ENCODE data around the gene LIG4.
"Not testable (repeated sequence)": the region's sequence is repeated elsewhere in the genome, so short reads cannot be mapped to it uniquely, and the experiment has no call there.

Gene LIG4

GRCh38 chr13:108218044-108218974 lies 3.0 kb upstream of the LIG4 start, which contains the start of gene ABHD13:
Gene ABHD13 (plus strand): TSS chr13:108218392. CDS start chr13:108229219, 10,827 bp downstream.
- Histone ChIP-seq H3K27me3 (ENCODE audit: control insufficient read depth, insufficient read depth, low read length, poor library complexity, severe bottlenecking) (no peaks in the 10 kb centered on the region), H3K4me3 (ENCODE audit: insufficient read depth, low read depth, low read length) (peak within 1 kb of the TSS; percentile 64), H3K4me1 (ENCODE audit: control insufficient read depth, insufficient read depth, low read length) (peaks cover 6% of the 10 kb centered on the region), H3K36me3 (ENCODE audit: control insufficient read depth, insufficient read depth, low read length) (no peaks in the 10 kb centered on the region), H3K27ac (ENCODE audit: insufficient read depth, low read depth, low read length, poor library complexity, severe bottlenecking) (no peak within 1 kb of the TSS), H3K9me3 (ENCODE audit: control insufficient read depth, low read length) (no peaks in the 10 kb centered on the region)
- WGBS, 2 experiments, result 1% methylated on average over 93 of the region's 93 CpGs

- not testable (repeated sequence) for H3K27ac ChIP-seq (ENCODE audit: insufficient read depth, low read depth, low read length, poor library complexity, severe bottlenecking)
Observed at GRCh38 chr13:108217307-108218043, 2.1 kb upstream of the LIG4 start.

GRCh38 chr13:108214441-108215271 lies 680 bp downstream of the LIG4 start:
- H3K27ac ChIP-seq (ENCODE audit: insufficient read depth, low read depth, low read length, poor library complexity, severe bottlenecking), result no peak overlapping the region
- peaks cover 7% of the 10 kb centered on the region for H3K36me3 ChIP-seq (ENCODE audit: control insufficient read depth, insufficient read depth, low read length)
- no peaks in the 10 kb centered on the region for H3K9me3 ChIP-seq (ENCODE audit: control insufficient read depth, low read length)
- H3K4me3 ChIP-seq (ENCODE audit: insufficient read depth, low read depth, low read length), result peak overlapping the region; percentile 34
- H3K4me1 ChIP-seq (ENCODE audit: control insufficient read depth, insufficient read depth, low read length), result peaks cover 6% of the 10 kb centered on the region
- WGBS, 2 experiments, result 3 to 4% methylated on average over 26 to 34 of the region's 41 CpGs
- no peaks in the 10 kb centered on the region for H3K27me3 ChIP-seq (ENCODE audit: control insufficient read depth, insufficient read depth, low read length, poor library complexity, severe bottlenecking)

More at GRCh38 chr13:108217307-108218043, 2.1 kb upstream of the LIG4 start:
- H3K4me1 ChIP-seq (ENCODE audit: control insufficient read depth, insufficient read depth, low read length); H3K27me3 ChIP-seq (ENCODE audit: control insufficient read depth, insufficient read depth, low read length, poor library complexity, severe bottlenecking); H3K9me3 ChIP-seq (ENCODE audit: control insufficient read depth, low read length); H3K36me3 ChIP-seq (ENCODE audit: control insufficient read depth, insufficient read depth, low read length): not testable (repeated sequence)
- peak overlapping the region; percentile 64 for H3K4me3 ChIP-seq (ENCODE audit: insufficient read depth, low read depth, low read length)
- 73 to 74% methylated on average over 25 of the region's 27 CpGs for WGBS, 2 experiments

- H3K27me3 ChIP-seq (ENCODE audit: control insufficient read depth, insufficient read depth, low read length, poor library complexity, severe bottlenecking), result no peaks in the 10 kb centered on the region
- H3K9me3 ChIP-seq (ENCODE audit: control insufficient read depth, low read length), result no peaks in the 10 kb centered on the region
- peak overlapping the region; percentile 34 for H3K4me3 ChIP-seq (ENCODE audit: insufficient read depth, low read depth, low read length)
- peaks cover 9% of the 10 kb centered on the region for H3K36me3 ChIP-seq (ENCODE audit: control insufficient read depth, insufficient read depth, low read length)
- H3K4me1 ChIP-seq (ENCODE audit: control insufficient read depth, insufficient read depth, low read length), result peaks cover 6% of the 10 kb centered on the region
- 74 to 83% methylated on average over 5 of the region's 5 CpGs for WGBS, 2 experiments
- H3K27ac ChIP-seq (ENCODE audit: insufficient read depth, low read depth, low read length, poor library complexity, severe bottlenecking), result no peak overlapping the region
Observed at GRCh38 chr13:108213946-108214345, 1.4 kb downstream of the LIG4 start.

- H3K9me3 ChIP-seq (ENCODE audit: control insufficient read depth, low read length), result no peaks in the 10 kb centered on the region
- H3K27me3 ChIP-seq (ENCODE audit: control insufficient read depth, insufficient read depth, low read length, poor library complexity, severe bottlenecking), result no peaks in the 10 kb centered on the region
- no peak overlapping the region for H3K27ac ChIP-seq (ENCODE audit: insufficient read depth, low read depth, low read length, poor library complexity, severe bottlenecking)
- peaks cover 6% of the 10 kb centered on the region for H3K4me1 ChIP-seq (ENCODE audit: control insufficient read depth, insufficient read depth, low read length)
- no peak overlapping the region for H3K4me3 ChIP-seq (ENCODE audit: insufficient read depth, low read depth, low read length)
- WGBS, 2 experiments, result 93 to 95% methylated on average over 4 of the region's 4 CpGs
- peaks cover 9% of the 10 kb centered on the region for H3K36me3 ChIP-seq (ENCODE audit: control insufficient read depth, insufficient read depth, low read length)
Observed at GRCh38 chr13:108212886-108213285, 2.5 kb downstream of the LIG4 start.

GRCh38 chr13:108210551-108210950 lies 4.8 kb downstream of the LIG4 start:
- Histone ChIP-seq H3K27ac (ENCODE audit: insufficient read depth, low read depth, low read length, poor library complexity, severe bottlenecking) (no peak overlapping the region), H3K4me3 (ENCODE audit: insufficient read depth, low read depth, low read length) (no peak overlapping the region), H3K4me1 (ENCODE audit: control insufficient read depth, insufficient read depth, low read length) (peaks cover 6% of the 10 kb centered on the region), H3K36me3 (ENCODE audit: control insufficient read depth, insufficient read depth, low read length) (peaks cover 9% of the 10 kb centered on the region), H3K9me3 (ENCODE audit: control insufficient read depth, low read length) (no peaks in the 10 kb centered on the region), H3K27me3 (ENCODE audit: control insufficient read depth, insufficient read depth, low read length, poor library complexity, severe bottlenecking) (no peaks in the 10 kb centered on the region)
- WGBS, 2 experiments, result 75 to 91% methylated on average over 2 of the region's 2 CpGs

- Histone ChIP-seq H3K36me3 (ENCODE audit: control insufficient read depth, insufficient read depth, low read length) (no peaks in the 10 kb centered on the region), H3K27ac (ENCODE audit: insufficient read depth, low read depth, low read length, poor library complexity, severe bottlenecking) (no peak overlapping the region), H3K4me1 (ENCODE audit: control insufficient read depth, insufficient read depth, low read length) (no peaks in the 10 kb centered on the region), H3K27me3 (ENCODE audit: control insufficient read depth, insufficient read depth, low read length, poor library complexity, severe bottlenecking) (no peaks in the 10 kb centered on the region), H3K4me3 (ENCODE audit: insufficient read depth, low read depth, low read length) (no peak overlapping the region), H3K9me3 (ENCODE audit: control insufficient read depth, low read length) (no peaks in the 10 kb centered on the region)
- no CpG with 5 or more reads among the region's 1 CpG for WGBS, 2 experiments
Observed at GRCh38 chr13:108200781-108201398, 14.4 kb downstream of the LIG4 start.

GRCh38 chr13:108195861-108196260 lies 19.5 kb downstream of the LIG4 start:
- no peak overlapping the region for H3K27ac ChIP-seq (ENCODE audit: insufficient read depth, low read depth, low read length, poor library complexity, severe bottlenecking)
- no peaks in the 10 kb centered on the region for H3K36me3 ChIP-seq (ENCODE audit: control insufficient read depth, insufficient read depth, low read length)
- H3K4me1 ChIP-seq (ENCODE audit: control insufficient read depth, insufficient read depth, low read length), result no peaks in the 10 kb centered on the region
- WGBS, 2 experiments, result 84 to 85% methylated on average over 5 of the region's 5 CpGs
- H3K9me3 ChIP-seq (ENCODE audit: control insufficient read depth, low read length), result no peaks in the 10 kb centered on the region
- no peaks in the 10 kb centered on the region for H3K27me3 ChIP-seq (ENCODE audit: control insufficient read depth, insufficient read depth, low read length, poor library complexity, severe bottlenecking)
- no peak overlapping the region for H3K4me3 ChIP-seq (ENCODE audit: insufficient read depth, low read depth, low read length)

- Histone ChIP-seq H3K9me3 (ENCODE audit: control insufficient read depth, low read length) (no peaks in the 10 kb centered on the region), H3K4me1 (ENCODE audit: control insufficient read depth, insufficient read depth, low read length) (no peaks in the 10 kb centered on the region), H3K27me3 (ENCODE audit: control insufficient read depth, insufficient read depth, low read length, poor library complexity, severe bottlenecking) (no peaks in the 10 kb centered on the region), H3K36me3 (ENCODE audit: control insufficient read depth, insufficient read depth, low read length) (no peaks in the 10 kb centered on the region), H3K4me3 (ENCODE audit: insufficient read depth, low read depth, low read length) (no peak overlapping the region), H3K27ac (ENCODE audit: insufficient read depth, low read depth, low read length, poor library complexity, severe bottlenecking) (no peak overlapping the region)
- WGBS, 2 experiments, result 77 to 92% methylated on average over 1 of the region's 1 CpG
Observed at GRCh38 chr13:108195146-108195545, 20.2 kb downstream of the LIG4 start.

All from ectodermal cell (in vitro differentiated cells).